Measurements from ENCODE around the gene MRPS23.

MRPS23 gene

DNA sequence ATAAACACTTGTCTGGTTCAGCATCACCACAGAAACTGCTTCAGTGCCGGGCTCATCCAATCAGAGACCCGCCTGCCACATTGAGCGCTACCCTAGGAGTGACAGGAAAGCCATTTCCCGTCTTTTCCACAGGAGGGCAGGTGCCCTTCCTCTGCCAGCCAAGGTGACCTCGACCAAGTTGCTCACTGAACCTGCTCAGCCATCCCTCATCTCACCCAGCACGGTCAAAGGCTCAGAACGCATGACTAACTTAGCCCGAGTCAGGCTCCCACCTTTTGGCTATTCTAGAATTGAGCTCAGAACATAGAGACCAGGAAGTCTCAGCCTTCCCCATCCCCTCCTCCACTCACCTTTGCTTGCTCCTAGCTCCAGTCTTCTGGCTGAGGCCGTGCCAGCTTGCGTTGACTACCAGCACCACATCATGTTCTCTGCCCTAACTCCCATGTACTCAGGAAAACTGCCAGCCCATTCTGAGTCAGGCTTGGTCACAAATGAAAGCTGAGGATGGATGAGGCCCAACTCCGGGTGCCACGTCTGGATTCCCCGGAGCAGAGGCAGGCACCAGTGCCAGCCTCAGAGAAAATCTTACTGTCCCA, 15.6 kb downstream of the MRPS23 start:
- DNase-seq: no peak

DNA sequence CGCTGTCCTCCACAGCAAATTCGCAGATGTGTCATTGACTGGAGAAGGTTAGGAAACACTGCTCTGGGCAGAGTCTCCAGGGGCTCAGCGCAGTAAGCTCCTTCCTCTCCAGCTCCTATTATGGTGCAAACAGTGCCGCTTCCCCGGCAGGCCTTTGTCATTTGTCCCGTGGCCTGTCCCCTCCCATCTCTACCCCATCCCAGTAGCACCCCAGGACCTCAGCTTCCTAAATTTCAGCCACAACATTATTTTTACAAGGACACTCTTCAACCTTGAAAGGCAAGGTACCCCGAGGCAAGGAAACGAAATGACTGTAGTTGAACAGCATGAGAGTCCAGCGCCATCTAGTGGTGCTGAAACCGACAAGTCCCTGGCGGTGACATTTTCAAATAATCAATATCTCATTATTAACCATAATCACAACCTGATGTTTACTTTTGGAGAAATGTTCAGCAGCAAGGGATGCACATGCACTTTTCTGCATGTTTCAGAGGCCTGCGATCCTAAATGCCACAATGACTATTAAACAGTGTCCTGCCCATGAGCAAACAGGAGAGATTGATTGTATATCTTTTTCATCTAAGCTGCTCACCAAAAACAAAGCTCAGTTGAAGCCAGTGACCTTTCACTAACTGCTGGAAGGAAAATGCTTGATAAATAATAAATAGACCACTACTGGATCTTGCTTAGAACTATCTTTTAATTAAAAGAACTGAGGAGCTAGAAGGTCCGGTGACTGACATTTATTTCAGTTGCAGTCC, 16.5 kb downstream of the MRPS23 start:
- peak; percentile 37 for DNase-seq

DNA sequence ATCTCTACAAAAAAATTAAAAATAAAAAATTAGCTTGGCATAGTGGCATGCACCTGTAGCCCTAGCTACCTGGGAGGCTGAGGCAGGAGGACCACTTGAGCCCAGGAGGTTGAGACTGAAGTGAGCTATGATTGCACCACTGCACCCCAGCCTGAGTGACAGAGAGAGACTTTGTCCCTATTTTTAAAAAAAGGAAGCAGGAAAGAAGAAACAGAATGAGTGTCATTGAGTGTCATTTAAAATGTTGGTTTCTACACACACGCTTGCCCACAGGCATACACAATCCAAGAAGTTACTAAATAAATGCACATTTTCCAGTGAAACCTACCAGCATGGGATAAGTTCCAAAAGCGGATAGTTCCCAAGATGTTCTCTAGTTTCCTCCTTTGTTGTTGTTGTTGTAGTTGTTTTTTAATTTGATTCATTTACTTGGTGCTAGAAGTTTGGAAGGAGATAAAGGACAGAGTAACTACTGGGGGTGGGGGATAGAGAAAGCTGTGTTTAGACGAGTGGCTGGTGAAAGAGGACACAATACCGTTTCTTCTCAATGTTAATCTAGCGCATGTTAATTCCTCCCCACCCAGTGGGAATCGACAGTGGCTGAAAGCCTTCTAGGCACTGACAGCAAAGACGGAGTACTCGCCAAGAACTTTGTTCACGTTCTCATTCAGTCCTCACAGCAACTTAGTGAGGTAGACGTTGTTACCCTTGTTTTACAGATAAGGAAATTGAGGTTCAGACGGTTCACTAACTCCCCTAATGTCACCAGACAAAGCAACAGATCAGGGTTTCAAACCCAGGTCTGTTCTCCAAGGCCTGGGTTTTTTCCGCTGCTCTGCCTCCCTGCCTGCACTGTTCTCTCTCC, 17.3 kb downstream of the MRPS23 start:
- DNase-seq: no peak

DNA sequence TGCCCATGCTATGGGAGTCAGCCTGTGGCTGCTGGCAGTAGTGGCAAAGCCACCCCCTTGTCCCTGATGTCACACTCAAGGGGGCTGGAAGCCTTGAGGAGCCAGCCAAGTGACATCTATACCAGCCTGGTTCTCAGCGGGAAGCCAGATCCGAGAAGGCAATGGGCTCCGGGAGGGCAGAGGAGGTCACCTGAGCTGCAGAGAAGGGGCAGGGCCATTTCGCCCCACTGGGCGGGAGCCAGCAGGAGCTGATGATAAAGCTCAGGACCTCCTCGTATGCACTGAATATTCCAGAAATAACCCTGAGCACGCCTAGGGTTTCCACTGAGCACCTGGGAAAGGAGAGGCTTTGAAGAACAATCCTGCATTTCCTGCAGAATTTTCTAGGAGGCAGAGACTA, 19.0 kb downstream of the MRPS23 start:
- no peak for DNase-seq

DNA sequence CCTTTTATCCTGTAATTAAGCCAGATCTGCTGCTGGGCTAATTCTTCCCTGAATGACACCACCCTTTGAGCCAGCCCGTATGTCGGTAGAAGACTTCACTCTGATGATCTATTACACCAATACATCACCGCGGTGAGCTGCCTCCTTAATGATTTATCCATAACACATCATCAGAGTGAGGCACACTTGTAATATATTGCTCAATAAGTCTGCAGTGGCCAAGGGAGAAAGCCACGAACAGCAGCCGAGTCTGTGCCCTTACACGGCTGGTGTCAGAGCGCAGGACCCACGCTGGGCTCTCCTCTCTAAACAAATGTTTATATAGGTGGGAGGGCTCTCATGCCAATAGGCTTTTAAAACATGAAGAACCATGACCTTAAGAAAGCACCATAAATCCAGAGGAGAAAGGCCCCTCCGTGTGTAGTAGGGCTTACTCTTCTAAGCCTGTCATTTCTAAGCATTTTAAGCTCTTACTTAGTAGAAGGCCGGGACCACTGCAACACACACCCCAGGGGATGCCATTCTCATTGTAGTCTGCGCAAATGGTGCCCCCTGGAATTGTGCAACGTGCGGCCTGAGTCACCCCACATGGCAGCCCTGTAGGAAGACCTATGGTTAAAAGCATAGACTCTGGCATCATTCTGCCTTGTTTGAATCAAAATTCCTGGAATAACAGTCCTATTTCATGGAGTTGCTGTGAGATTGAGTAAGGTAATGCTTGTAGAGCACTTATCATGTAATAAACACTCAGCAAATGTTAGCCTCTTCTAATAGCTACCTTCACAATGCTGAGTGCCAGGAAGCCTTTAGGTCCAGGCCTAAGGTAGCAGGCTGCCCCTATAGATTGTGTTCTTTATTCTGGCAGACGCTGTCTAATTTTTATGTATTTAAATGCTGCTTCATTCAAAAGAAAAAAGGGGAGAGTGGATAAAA, 26.1 kb downstream of the MRPS23 start:
- DNase-seq: no peak

DNA sequence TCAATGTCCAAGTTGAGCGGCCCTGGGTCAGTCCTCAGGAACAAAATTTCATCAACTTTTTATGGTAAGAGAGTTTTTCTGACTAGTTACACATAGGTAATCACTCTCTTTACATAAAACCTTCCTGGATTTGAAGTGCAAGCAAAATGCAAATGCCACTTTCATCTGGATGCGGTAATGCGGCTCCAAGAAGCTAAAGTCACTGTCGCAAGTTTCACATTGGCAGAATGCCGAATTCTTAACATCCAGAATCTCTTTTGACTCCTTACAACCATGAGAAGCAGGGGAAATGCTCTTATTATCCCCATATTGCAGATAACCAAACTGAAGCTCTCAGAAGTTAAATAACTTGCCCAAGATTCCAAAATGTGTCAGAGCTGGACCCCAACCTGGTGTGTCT, 30.0 kb downstream of the MRPS23 start:
- DNase-seq: no peak

DNA sequence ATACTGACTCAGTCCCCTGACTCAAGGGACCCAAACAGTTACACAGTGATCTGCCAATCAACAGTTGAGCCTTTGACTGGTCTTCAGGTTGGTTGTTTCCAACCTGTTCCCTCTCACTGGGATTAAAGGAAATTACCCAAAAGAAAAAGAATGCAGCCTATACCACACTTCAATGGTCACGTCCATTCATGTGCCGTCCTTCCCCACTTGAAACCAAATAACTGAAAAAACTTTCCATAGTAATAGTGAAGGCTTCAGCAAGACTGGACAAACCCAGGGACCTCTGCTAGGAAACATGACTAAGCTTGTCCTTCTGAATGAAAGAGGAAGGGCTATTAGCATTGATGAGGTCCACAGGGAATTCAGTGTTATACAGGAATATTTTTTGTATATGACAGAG, 30.6 kb downstream of the MRPS23 start:
- DNase-seq: no peak

DNA sequence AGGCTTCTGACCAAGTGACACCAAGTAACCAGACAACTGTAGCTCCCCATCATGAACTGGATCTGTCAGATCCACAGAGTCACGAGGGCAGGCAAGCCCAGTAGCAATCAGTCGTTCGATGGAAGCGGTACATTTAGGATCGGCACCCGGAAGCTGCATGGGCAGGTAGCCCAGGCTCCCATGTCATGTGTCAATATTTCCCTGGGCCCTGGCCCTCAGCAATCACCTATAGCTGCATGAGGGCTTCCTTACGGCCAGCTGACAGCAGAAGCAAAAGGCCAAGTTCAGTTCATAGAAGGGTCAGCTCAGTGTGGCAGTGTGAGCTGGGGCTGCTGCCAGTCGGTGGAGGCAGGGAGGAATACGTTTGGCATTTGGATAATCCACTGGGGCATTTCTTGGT, 31.8 kb downstream of the MRPS23 start:
- DNase-seq: no peak

DNA sequence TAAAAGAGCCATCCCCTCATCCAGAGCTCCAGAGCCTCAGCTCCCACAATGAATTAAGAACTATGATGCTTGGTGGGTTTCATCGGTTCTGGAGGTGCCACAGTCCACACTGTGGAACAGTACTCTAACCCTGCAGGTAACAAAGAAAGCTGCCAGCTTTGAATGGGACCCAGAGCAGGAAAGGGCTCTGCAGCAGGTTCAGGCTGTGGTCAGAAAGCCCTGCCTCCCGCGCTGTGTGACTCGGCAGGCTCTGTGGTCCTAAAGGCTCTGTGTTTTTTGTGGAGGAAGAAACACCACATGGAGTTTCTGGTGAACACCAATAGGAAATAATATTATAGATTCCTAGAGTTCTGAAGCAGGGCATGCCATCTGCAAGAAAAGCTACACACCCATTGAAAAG, 32.5 kb downstream of the MRPS23 start:
- DNase-seq: no peak

DNA sequence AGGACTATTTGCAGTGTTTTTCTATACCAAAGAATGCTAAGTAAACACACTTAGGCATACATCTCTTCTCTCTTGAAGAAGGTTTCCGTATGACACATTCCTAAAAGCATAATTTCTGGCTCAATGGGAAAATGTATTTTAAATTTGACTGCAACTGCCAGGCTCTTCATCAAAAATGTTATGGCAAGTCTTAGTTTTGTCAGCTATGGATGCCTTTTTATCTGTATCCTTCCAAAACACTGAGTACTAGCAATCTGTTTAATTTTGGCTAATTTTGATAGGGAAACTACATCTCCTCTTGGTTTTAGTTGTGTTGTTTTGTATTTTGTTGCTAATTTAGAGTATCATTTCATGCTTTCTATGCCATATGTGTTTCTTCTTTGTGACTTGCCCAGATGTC, 35.4 kb downstream of the MRPS23 start:
- no peak for DNase-seq

DNA sequence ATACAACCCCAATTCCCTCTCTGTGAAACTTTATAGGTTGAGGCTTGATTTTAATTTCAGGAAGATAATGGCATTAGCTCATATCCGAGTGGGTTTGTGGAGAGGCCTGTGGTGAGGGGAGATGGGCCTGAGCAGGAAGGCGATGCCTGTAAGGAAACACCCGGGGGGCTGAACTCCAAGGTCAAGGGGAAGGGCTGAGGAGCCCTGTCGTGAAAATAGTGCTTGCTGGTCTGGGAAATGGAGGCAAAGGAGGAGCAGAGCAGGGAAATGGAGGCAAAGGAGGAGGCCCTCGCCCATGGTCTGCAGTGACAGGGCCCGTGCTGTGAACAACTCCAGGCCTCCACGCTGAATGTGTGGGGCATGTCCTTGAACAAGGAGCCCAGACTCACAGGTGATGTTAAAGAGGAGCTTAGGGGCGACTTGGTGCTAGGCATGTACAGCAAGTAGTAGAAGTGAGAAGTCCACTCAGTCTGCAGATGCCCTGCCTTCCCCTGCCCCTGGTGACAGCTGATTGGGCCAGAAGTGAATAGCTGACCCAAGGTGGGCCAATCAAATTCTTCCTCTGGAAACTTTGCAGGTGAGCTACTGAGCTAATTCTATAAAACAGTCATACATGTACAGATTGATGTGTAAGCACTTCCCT, 38.1 kb downstream of the MRPS23 start:
- DNase-seq: no peak

DNA sequence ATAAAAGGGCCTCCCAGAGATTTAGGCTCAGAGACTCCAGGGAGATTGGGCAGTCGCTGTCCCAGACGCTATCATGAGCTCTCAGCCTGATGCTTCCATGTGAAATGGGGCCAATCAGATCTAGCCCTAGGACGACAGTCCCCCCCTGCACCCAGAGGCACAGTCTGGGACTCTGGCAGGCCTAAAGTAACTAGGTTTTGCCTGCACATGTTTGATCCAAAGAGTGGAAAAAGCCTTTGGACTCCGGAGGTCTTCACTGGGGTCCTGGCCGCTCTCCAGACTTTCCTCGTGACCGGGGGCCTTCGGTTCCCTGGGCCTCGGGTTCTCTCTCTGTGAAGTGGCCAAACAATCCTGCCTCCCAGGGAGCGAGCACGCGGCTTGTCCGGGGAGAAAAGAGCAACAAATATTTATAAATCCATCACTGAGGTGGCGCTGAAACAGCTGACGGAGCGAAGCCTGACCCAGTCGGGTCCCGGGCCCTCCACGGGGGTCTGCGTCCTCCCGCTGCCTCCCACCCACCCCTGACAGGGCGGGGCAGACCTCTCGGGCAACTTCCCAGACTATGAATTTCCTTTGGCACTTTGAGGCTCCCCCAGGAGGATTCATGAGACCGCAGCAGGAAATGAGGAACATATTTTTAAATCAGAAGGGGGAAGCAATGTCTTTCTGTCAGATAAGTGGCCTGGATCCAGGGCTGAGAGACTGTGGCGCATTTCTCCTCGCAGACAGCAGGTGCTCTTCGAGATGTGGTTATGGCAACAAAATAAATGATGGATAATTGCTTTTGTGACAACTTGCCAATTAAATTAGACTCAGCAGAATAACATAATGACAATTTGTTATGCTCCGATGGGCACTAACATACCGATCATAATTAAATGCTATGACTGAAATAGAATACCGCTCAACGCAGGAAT, 38.9 kb downstream of the MRPS23 start:
- no peak for DNase-seq

DNA sequence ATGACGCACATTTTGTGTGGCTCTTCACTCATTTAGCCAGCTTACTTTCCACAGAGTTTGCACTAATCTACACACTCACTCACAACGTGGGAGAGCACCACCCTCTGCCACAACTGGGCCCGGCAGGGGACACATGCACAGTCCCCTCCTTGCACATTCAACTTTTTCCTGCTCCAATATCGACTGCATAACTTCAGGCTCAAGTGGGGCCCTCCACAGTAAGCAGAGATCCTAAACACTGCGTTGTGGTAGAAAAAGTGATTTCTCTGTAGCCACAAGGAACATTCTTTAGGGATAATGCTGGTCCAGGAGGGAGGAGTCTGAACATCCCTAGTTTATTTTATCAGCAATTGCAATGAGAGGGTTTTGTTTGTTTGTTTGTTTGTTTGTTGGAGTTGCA, 40.0 kb downstream of the MRPS23 start:
- no peak for DNase-seq

DNA sequence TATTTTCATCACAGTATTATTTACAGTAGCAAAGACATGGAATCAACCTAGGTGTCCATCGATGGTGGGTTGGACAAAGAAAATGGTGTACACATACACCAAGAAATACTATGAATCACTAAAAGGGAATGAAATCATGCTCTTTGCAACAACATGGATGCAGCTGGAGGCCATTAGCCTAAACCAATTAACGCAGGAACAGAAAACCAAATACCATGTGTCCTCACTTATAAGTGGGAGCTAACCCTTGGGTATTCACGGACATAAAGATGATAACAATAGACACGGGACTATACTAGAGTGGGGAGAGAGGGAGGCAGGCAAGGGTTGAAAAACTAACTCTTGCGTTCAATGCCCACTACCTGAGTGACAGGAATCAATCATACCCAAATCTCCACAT, 41.0 kb downstream of the MRPS23 start:
- DNase-seq: no peak

DNA sequence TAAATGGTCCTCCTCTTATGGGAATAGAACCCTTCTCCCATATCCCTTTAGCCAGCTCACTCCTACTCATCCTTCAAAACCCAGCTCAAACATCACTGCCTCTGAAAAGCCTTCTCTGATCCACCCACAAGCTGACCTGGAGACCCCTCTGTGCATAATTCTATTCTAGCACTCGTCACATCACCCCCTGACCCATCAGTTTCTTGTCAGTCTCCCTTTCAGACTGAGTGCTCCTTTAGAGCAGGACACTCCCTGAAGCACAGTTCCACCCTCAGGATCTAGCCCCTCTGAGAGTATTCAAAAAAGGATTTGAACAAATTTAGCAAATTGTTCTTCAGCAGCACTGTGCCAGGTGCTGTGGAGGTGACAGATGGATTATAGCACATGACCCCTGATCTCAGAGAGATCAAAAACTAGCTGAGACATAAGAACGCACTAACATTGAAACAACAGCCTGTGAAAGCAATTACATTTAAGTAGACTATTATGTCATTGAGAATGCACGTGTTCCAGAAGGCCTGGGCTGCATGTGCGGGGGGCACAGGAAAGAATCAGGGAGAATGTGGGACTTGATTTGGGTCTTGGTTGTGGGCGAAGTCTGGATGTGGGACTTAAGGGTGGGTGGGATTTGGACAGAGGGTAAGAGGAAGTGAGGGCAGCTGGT, 43.5 kb downstream of the MRPS23 start:
- DNase-seq: no peak

DNA sequence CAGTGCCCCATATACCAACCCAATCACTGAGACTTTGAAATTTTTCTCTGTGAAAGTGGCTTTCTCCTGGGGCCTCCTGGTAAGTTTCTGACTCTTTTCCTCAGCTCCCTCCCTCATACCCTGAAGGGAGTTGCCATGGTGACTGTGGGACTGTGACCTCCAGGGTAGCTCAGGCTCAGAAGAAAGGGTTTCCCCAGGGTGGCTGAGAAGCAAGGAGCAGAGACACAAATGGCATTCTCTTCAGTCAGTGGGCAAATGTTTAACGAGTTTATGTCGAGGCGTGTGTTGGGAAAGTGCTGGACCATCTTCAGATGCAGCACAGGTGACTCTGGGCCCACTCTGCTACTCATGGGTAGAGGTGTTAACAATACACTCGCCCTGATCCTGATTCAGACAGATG, 46.8 kb downstream of the MRPS23 start:
- no peak for DNase-seq

DNA sequence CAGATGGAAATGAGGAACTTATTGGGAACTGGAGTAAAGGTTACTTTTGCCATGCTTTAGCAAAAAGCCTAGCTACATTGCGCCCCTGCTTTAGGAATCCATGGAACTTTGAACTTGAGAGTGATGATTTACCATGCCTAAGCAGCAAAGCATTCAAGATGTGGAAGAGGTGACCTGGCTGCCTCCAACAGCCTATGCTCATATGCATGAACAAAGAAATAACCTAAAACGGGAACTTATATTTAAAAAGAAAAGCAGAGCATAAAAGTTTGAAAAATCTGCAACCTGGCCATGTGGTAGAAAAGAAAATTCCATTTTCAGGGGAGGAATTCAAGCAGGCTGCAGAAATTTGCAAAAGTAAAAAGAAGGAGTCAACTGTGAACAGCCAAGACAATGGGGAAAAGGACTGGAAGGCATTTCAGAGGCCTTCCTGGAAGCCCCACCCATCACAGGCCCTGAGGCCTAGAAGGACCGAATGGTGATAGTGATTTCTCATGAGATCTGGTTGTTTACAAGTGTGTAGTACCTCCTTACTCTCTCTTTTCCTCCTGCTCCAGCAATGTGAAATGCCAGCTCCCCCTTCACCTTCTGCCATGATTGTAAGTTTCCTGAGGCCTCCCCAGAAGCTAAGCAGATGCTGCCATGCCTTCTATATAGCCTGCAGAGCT, 48.7 kb downstream of the MRPS23 start:
- no peak for DNase-seq

DNA sequence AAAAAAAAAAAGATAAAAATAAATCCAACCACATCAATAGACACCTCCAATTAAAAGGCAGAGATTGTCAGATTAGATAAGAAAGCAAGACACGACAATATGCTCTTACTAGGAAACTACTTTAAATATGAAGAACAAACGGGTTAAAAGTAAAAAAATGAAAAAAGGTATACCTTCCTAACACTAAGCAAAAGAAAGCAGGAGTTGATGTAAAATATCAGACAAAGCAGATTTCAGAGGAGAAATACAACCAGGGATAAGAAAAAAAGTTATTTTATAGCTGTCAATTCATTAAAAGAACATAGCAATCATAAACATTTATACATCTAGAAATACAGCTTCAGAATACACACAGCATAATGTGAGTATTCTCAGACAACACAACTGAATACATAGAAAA, 55.0 kb downstream of the MRPS23 start:
- DNase-seq: no peak

DNA sequence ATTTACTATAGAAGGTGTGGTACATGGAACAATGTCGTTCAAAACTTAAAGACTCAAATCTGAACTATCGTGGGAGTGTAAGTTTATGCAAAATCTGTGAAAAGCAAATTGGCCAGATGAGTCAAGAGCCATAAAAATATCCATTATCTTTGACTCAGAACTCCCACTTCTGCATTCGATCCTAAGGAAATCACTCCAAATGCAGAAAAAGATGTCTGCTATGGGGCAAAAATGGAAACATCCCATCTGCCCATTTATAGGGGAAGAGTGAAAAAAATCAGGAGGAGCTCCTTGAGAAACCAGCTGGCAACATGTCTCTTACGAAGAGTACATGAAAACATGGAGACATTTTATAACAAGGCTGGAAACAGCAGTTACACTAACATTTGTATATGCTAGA, 61.1 kb downstream of the MRPS23 start:
- DNase-seq: no peak

DNA sequence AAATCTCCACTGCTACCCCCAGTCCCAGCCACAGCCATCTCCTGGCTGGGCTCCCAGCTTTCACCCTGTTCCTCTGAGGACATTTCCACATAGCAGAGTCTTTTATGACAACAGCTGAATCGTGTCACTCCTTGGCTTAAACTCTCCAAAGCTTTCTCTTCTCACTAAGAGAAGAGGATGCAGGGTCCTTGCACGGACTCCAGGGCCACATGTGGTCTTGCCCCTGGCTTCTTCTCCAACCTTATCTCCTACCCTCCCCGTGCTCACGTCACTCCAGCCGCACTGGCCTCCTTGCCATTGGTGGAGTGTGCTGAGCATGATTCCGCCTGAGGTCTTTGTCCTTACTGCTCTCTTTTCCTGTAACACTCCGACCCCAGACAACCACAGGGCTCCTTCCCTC, 64.8 kb downstream of the MRPS23 start:
- no peak for DNase-seq
